ENCODE data around the gene TAS2R10.

GRCh38 chr12:10861366-10861765 is 35.2 kb upstream of the TAS2R10 start:
- TF ChIP-seq TAF1 (IDR thresholded peaks at IDR 0.05; ENCODE audit: borderline replicate concordance, low read depth, low read length) (no peak), POLR2A (IDR thresholded peaks at IDR 0.05; ENCODE audit: low read depth, low read length) (no peak), POLR2AphosphoS5 (IDR thresholded peaks at IDR 0.05; ENCODE audit: low read depth, low read length) (no peak)

Measured in GM12892 (cell line).